GM19193 (cell line): ENCODE data around the gene RBM20.

ENCODE experiments used
- POLR2A ChIP-seq: IDR thresholded peaks from 4 replicates; pipeline ENCODE4 v1.6.1; 2011; ENCODE audit not compliant: insufficient read depth, insufficient read length; ENCODE audit errors: extremely low read depth

Gene RBM20

DNA sequence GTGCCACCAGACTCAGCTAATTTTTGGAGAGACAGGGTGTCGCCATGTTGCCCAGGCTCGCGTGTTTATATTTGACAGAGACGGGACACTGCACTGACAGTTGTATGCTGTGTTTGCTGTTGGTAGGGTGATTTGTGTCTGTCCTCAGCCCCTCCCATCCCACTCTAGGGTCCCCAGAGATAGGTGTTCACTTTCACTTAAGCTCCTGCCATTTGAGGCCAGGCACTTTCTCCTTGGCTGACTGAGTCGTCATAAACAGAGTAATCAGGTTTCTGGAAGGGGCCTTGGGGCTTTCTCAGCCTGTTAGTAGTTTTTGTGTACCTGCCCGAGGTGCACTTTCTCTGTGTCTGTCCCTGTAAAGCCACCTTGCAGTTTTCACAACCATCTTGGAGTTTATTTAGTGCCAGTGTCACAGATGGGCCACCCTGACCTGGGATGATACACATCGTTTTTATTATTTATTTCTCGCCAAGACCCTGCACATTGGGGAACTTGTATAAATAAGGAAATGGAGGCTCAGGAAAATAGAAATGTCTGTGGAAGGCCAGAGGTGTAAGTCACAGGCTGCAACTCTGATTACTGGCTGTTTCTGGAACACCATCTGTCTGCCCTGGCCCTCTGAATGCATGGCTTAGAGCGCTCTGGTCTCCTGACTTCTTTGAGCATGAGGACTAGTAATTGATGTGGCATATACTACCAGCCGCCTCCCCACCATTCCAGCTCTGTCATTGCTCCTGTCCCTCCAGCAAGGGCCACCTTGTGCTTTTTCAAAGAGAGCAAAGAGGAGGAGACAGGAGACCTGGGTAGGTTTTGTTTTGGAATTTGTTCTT is 145.7 kb downstream of the RBM20 start:
- no peak for TF ChIP-seq POLR2A

- TF ChIP-seq POLR2A, result no peak
Observed at GRCh38 chr10:110790913-110791506, 146.9 kb downstream of the RBM20 start.

DNA sequence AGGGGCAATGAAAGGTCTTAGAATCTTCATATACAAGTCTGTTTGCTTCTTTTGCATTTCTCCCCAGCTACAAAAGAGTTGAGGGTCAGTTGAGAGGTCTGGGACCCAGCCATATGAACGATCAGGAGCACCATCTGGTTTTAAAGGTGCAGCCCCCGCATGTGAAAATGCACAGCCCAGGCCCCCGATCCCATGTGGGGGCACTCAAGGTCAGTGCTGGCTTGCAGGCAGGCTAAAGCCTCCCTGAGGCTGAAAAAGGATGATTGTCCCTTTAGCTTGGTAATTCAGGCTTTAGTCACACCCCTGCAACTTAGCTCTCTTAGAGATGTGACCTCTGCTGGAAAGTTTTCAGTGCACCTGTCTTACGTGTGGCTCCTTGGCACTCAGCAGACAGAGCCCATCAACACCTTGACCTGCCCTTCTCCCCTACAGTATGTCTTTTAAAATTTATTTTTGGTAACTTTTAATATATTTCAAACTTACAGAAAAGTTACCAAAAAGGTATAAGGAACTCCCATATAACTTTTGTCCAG is 147.5 kb downstream of the RBM20 start:
- no peak for TF ChIP-seq POLR2A

GRCh38 chr10:110792476-110793125 is 148.5 kb downstream of the RBM20 start:
- no peak for TF ChIP-seq POLR2A

DNA sequence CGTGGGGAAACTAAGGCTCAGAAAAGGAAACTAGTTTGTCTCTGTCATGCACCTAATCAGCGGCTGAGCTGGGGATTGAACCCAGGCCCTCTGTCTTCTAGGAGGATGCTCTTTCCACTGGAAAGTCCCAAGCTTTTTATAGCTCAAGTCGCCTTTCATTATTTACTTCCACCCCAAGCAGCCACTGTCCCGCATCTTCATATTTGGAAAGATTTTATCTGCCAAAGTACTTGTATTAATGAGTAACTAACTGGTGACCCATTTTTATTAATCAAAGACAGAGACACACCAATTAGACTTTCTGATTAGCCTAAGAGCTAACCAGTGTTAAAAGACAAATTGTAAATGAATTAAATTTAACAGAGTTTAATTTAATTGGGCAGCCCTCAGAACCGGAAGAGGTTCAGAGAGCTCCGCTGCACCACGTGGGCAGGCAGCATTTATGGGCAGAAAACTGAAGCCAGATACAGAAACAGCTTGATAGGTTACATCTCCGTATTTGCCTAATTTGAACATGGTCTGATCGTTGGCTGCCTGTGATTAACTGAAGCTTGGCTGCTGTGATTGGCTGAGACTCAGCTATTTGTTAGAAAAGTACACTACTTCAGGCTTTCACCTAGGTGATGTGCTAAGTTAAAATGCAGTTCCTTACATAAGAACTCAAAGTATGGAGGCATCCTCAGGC is 149.1 kb downstream of the RBM20 start:
- no peak for TF ChIP-seq POLR2A

GRCh38 chr10:110793886-110794285 is 149.8 kb downstream of the RBM20 start:
- TF ChIP-seq POLR2A, result no peak

- TF ChIP-seq POLR2A, result no peak
Observed at GRCh38 chr10:110794808-110795207, 150.7 kb downstream of the RBM20 start.

- TF ChIP-seq POLR2A, result no peak
Observed at GRCh38 chr10:110797416-110797815, 153.3 kb downstream of the RBM20 start.

- TF ChIP-seq POLR2A, result no peak
Observed at GRCh38 chr10:110798340-110798739, 154.2 kb downstream of the RBM20 start.

GRCh38 chr10:110802090-110802489 is 158.0 kb downstream of the RBM20 start:
- no peak for TF ChIP-seq POLR2A

DNA sequence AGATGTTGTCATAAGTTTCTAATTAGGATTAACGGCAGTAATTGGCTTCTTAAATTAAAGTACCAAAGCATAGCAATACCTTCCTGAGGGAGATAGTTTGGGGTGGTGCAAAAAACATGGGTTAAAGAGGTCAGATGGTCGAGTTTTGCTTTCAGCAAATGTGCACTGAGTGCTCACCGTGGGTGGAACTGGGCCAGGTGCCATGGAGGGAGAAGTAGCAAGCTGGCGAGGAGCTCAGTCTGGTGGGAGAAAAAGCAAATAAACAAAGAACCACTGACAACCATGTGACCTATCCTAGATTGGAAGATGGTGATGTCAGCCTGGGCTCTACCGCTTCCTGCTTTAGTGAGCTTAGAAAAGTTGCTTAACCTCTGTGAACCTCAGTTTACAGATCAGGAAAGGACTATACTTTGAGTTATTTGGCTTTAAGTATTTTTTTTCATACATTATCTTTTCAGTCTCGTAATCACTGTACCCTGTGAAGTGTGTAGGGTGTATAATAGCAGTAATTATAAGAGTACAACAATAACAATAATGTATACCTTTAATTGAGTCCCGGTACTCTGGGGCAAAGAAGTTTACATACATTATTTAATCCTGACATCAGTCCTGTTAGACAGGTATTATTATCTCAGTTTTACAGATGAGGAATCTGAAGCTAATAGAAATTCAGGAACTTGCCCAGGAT is 158.6 kb downstream of the RBM20 start:
- no peak for TF ChIP-seq POLR2A

GRCh38 chr10:110803239-110803749 is 159.2 kb downstream of the RBM20 start:
- no peak for TF ChIP-seq POLR2A

GRCh38 chr10:110803830-110804338 is 159.7 kb downstream of the RBM20 start:
- no peak for TF ChIP-seq POLR2A

DNA sequence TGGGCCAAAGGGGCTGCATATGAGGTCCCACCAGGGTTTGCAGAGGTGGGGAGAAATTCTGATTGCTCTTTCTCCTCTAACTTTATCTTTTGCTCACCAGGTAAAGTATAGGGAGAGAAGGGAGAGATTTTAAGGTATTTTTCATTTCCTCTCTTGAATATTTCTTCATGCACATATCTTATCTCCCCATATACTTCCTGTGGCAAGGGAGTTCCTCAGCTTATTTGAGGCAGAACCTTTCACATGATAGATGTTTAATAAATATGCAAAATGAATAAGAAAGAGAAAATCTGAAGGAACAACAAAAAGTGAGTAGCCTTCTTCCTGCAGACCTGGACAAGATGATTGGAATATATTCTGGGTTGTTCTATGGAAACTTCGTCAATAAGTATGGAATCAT is 160.2 kb downstream of the RBM20 start:
- no peak for TF ChIP-seq POLR2A
